RWPE1 (cell line): Measurements from ENCODE around the gene TPM1.

Experiments
- CTCF ChIA-PET: fragments of 350-600 bp; sonication (Branson Sonifier 250); formaldehyde crosslinking; extraction: SDS; loops from one replicate; lab custom pipeline; 2021; lab: Yijun Ruan, JAX
- POLR2A ChIA-PET: fragments of 400-600 bp; formaldehyde crosslinking; extraction: SDS; loops from one replicate; lab custom pipeline; 2020; ENCODE audit warnings: antibody characterized with exemption; ENCODE audit not compliant: low non-redundant PET; lab: Yijun Ruan, JAX
- DNase-seq: peaks from one replicate; pipeline ENCODE4 v3.0.0; 2012; ENCODE audit warnings: low spot score
- H3K27ac ChIP-seq: fragments of 450-650 bp; 2 replicates; pipeline ENCODE4 v1.5.1; 2017
- CTCF ChIP-seq: fragments of 450-650 bp; conservative IDR thresholded peaks from 2 replicates; pipeline ENCODE4 v1.5.1; 2017; ENCODE audit warnings: low read depth, mild to moderate bottlenecking

The TPM1 gene

DNA sequence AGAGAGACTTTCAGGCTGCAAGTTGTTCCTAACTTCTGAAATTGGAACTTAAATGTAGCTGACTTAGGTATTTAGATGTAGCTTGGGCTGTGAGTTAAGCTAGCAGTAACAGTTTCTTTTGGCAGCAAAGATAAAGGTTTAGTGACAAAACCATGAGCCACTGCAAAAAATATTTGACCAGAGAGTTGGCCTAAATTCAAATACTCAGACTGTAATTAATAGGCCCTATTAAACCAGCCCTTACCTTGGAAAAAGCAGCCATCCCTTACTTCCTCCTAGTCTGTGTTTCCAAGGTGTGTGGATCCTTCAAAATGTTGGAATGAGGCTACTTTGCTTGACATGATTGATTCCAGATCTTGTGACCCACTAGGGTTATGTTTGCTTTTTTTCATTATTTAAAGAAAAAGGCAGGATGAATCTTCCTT, 8.2 kb downstream of the TPM1 start:
- H3K27ac ChIP-seq = no peak overlapping the region
- ChIA-PET CTCF (no interaction called here), POLR2A (no interaction called here)
- TF ChIP-seq CTCF = no peak
- DNase-seq = no peak

DNA sequence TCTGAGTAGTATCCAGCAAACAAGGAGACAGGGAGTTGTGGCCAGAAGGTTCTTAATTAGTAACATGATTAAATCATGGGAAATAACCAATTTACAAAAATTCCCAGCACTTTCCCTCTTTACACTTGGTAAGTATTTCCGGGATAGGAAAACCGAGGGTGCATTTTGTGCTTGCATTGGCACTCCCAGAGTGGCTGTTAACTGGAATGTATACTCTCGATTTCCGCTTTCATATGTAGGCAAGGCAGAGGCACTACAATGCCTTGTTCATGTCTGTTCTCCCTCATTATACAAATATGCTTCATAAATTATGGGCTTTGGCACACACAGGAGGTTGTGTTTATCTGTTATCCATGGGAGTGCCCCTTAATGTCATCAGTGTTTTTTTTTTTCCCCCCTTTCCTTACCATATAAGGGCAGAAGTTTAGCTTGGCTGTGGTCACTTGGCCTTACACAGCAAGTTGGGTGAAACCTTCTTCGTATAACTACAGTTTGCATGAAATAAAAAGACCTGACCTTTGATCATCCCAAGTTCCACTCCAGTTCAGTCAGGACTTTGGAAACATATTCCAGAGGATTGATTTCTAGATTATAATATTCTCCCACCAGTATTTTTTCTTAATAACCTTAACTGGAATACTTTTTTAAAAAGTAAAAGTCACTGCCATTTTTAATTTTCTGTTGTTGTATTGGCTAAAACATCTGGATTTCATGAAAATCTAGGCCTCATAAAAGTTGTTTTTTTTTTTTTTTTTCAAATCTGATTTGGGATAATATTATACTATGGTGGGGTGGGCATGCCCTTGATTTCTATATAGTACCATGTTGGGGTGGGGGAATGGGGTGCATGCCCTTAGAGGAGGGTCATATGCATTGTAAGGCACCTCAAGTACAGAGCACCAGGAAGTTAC, 8.9 kb downstream of the TPM1 start:
- CTCF ChIA-PET = no interaction called here
- POLR2A ChIA-PET = no interaction called here
- TF ChIP-seq CTCF = no peak
- H3K27ac ChIP-seq = no peak overlapping the region
- DNase-seq = no peak

DNA sequence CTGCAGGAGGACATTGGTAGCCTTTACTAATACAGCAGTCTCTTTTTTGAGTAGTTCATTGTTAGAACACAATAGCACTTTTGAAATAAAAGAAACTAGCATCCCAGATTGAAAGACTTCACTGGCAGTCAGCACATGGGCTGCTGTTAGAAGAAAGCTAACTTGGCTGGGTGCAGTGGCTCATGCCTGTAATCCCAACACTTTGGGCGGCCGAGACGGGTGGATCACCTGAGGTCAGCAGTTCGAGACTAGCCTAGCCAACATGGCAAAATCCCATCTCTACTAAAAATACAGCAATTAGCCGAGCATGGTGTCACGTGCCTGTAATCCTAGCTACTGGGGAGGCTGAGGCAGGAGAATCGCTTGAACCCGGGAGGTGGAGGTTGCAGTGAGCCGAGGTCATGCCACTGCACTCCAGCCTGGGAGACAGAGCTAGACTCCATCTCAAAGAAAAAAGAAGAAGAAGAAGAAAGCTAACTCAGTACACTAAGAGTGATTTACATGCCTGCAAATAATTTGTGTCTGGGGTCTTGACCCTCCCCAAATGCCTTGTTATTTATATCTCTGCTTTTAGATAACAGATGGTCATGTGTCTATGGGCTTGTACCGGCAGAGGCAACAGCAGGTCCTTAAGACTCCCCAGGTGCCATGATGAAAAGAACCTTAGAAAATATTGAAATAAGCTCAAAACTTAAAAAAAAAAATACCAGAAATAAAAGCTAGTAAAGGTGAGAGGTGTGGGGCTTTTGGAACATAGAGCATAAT, 9.7 kb downstream of the TPM1 start:
- ChIA-PET CTCF (interaction anchor here (0.7 kb wide), 2 partner anchors 323 to 415 kb away, joined by 3 to 5 read pairs; no protein-coding TSS in a partner anchor), POLR2A (no interaction called here)
- no peak for TF ChIP-seq CTCF
- DNase-seq = no peak
- H3K27ac ChIP-seq = no peak overlapping the region

GRCh38 chr15:63052961-63053698, 10.6 kb downstream of the TPM1 start:
- no peak for DNase-seq
- POLR2A ChIA-PET = no interaction called here
- no peak for TF ChIP-seq CTCF
- H3K27ac ChIP-seq = no peak overlapping the region
- CTCF ChIA-PET = interaction anchor here (0.7 kb wide), 2 partner anchors 324 to 416 kb away, joined by 3 to 5 read pairs; no protein-coding TSS in a partner anchor

GRCh38 chr15:63054281-63054683, 11.7 kb downstream of the TPM1 start:
- CTCF ChIA-PET = interaction anchor here (0.9 kb wide), 1 partner anchor 206 kb away, joined by 3 read pairs; no protein-coding TSS in a partner anchor
- no peak overlapping the region for H3K27ac ChIP-seq
- TF ChIP-seq CTCF = no peak
- no peak for DNase-seq
- POLR2A ChIA-PET = no interaction called here

DNA sequence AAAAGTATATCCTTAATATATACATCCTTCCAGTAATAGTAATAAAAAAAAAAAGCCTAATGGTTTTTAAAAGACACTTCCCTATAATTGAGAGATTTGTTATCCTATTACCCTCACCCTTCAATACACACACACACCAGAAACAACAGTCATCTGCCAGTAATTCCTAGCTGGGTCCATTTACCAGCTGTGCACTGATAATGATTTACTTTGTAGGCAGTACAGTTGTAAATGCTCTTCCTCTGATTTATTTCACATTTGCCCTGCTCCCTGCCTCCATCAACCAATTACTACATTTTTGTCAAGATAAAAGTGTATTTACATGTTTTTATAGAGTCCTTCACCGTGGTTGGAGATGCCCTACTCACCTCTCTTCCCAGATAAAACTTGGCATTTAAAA, 12.4 kb downstream of the TPM1 start:
- ChIA-PET CTCF (interaction anchor here (0.6 kb wide), 1 partner anchor 139 kb away, joined by 3 read pairs; no protein-coding TSS in a partner anchor), POLR2A (no interaction called here)
- no peak for DNase-seq
- no peak for TF ChIP-seq CTCF
- H3K27ac ChIP-seq = no peak overlapping the region
